ENCODE measurements around the gene VSTM2B. TPM values are rescaled to one million over a fixed set of nuclear protein-coding genes. Genes with fewer than 3 reads are reported as not detected.

The VSTM2B gene
- total RNA-seq, 1 donor, result not detected

GRCh38 chr19:29517946-29518345 is 7.8 kb upstream of the VSTM2B start:
- TF ChIP-seq CTCF (IDR thresholded peaks at IDR 0.05; ENCODE audit: insufficient read depth, low read depth, low read length), result no peak
- H3K4me3 ChIP-seq (ENCODE audit: low read depth, low read length), result no peak overlapping the region
- DNase-seq (ENCODE audit: low read depth), result no peak

- no peak for DNase-seq (ENCODE audit: low read depth)
- TF ChIP-seq CTCF (IDR thresholded peaks at IDR 0.05; ENCODE audit: insufficient read depth, low read depth, low read length), result no peak
- H3K4me3 ChIP-seq (ENCODE audit: low read depth, low read length), result no peak overlapping the region
Observed at GRCh38 chr19:29519146-29519545, 6.6 kb upstream of the VSTM2B start.

- DNase-seq (ENCODE audit: low read depth), result no peak
- no peak overlapping the region for H3K4me3 ChIP-seq (ENCODE audit: low read depth, low read length)
- TF ChIP-seq CTCF (IDR thresholded peaks at IDR 0.05; ENCODE audit: insufficient read depth, low read depth, low read length), result no peak
Observed at GRCh38 chr19:29519931-29520330, 5.9 kb upstream of the VSTM2B start.

- no peak overlapping the region for H3K4me3 ChIP-seq (ENCODE audit: low read depth, low read length)
- no peak for TF ChIP-seq CTCF (IDR thresholded peaks at IDR 0.05; ENCODE audit: insufficient read depth, low read depth, low read length)
- no peak for DNase-seq (ENCODE audit: low read depth)
Observed at GRCh38 chr19:29520390-29520789, 5.4 kb upstream of the VSTM2B start.

GRCh38 chr19:29521291-29522075 is 4.3 kb upstream of the VSTM2B start:
- TF ChIP-seq CTCF (IDR thresholded peaks at IDR 0.05; ENCODE audit: insufficient read depth, low read depth, low read length), result no peak
- DNase-seq (ENCODE audit: low read depth), result no peak
- H3K4me3 ChIP-seq (ENCODE audit: low read depth, low read length), result no peak overlapping the region

GRCh38 chr19:29523568-29523967 is 2.2 kb upstream of the VSTM2B start:
- no peak overlapping the region for H3K4me3 ChIP-seq (ENCODE audit: low read depth, low read length)
- TF ChIP-seq CTCF (IDR thresholded peaks at IDR 0.05; ENCODE audit: insufficient read depth, low read depth, low read length), result no peak

More at GRCh38 chr19:29523568-29523967, 2.2 kb upstream of the VSTM2B start:
- no peak for DNase-seq (ENCODE audit: low read depth)
